ENCODE measurements around the gene ZFAND2A.
"Not testable (repeated sequence)": the region's sequence is repeated elsewhere in the genome, so short reads cannot be mapped to it uniquely, and the experiment has no call there.

The ZFAND2A gene

DNA sequence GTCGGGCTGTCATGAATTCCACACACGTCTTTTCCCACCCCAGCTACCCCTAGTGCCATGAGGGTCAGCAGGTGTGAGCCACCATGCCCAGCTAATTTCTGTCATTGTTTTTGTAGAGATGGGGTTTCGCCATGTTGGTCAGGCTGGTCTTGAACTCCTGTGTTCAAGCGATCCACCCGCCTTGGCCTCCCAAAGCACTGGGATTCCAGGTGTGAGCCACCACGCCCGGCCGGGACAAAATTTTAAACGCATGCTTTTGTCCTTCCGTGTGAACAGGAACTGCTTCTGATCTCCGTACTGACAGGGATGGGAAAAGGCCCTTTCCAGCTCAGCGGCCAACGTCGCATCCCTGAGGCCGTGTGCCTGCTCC, 15.6 kb upstream of the ZFAND2A start:
- no peak for DNase-seq (ENCODE audit: low read depth, low spot score)

DNA sequence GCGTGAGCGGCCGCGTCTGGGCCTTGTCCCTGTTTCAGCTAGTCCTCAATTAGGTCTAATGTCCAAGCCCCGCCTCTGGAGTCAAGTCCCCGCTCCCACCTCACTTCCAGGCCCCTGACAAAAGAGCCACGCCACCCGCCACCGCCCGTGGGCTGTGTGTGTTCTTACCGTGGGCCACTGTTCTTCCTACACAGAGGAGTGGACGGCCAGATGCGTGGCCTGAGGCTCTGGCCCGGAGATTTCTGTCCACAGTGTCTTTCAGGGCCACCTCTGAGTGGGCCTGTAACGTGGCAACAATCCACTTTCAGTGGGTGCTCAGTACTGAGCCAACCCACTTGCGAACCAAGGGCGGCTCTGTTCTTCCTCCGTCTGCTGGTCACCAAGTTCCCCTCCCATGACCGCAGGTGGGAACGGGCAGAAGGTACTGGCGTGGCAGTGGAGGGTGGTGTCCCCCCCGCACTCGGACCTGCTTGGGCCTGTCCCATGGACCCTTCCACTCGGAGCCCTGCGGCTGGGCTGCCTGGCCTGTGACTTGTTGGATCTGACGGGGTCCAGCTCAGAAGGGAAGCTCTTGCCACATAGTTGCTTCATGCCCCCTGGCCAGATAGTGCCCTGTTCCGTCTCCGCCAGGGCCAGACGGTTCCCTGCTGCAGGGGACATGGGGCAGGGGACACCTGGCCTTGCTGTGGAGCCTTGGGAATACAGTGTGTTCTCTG, 15.0 kb upstream of the ZFAND2A start:
- DNase-seq (ENCODE audit: low read depth, low spot score) = no peak

DNA sequence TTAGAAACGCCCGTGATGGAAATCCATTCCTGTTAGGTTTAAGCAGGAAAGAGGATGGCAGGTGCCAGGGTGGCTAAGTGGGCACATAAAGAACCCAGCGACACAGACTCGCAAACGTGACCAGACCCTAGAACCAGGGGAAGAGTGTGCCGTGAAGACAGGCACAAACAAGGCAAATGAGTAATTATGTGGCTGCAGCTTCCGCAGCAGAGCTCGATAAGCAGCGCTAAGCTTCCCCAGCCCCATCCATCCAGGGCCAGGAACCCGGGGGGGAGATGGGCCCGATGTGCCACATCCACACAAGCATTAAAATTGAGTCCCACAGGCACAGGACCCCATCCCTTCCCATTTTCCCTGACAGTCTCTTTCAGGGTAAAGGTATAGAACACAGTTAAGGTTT, 14.0 kb upstream of the ZFAND2A start:
- DNase-seq (ENCODE audit: low read depth, low spot score) = no peak

DNA sequence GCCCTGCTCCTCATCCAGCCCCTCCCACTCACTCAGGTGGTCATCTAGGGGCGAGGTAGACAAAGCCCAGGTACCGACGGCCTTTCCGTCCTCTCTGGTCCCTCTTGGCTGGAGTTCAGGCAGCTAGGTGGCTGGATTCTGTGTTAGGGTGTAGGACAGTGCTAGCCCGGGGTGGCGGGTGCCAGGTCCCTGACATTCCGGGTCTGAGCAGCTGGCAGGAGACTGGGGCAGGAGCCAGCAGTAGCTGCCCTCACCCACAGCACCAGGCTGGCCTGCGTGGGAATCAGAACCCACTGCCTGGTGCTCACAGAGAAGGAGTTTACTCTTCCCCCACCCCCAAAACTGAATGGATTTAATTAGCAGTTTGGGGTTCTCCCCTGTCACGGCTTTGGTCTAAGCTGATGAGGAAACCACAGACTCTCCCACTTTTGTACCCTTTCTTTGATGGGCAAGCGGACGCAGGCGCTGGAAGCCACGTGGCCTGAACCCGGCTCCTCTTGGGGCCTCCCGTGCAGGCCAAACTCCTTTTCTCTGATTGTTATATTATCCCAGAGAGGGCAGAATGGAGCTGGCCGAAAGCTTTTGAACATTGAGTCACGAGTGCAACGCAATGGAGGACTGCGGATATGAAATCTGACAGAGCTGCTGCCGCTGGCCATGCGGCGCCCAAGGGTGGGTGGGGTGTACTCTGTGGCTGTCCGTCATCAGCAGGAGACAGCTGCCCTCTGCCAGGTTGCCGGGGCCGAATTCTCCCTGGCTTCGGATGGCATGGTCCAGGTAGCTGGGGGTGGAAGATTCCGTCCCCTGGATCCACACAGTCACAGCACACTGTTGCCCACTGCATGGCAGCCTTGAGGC, 12.9 kb upstream of the ZFAND2A start:
- DNase-seq (ENCODE audit: low read depth, low spot score) = no peak

DNA sequence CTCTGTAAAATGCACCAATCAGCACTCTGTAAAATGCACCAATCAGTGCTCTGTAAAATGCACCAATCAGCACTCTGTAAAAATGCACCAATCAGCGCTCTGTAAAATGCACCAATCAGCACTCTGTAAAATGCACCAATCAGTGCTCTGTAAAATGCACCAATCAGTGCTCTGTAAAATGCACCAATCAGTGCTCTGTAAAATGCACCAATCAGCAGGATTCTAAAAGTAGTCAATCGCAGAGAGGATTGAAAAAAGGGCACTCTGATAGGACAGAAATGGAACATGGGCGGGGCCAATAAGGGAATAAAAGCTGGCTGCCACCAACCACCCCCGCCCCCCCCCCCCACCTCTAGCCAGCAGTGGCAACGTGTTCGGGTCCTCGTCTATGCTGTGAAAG, 11.5 kb upstream of the ZFAND2A start:
- not testable (repeated sequence) for DNase-seq (ENCODE audit: low read depth, low spot score)

DNA sequence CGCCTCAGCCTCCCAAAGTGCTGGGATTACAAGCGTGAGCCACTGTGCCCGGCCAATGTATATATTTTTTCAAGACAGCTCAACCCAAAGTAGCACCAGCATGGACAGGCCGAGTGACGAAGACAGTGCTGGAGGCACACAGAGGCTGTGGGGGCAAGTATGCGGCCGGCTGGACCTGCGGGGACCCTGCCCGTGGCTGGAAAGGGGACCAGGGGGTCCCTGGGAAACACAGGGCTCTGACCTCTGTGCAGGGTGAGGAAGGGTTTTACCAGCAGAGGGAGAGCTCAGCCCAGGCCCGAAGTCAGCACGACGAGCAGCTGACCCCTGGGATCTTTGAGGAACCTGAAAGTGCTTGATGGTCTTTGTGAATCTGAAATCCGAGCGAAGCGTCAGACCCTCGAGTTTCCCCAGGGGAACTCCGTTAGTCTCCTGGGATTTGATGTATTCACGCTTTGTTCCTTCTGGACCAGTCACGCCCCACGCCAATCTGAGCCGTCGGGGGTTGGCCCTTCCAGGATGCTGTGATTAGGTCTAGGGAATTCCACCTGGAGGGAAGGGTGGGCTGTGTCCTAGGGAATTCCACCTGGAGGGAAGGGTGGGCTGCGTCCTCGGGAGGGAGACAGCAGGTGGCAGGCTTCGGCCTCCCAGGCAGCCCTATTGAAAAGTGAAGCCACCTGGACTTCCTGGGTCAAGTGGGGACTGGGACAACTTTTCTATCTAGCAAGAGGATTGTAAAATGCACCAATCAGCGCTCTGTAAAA, 10.9 kb upstream of the ZFAND2A start:
- no peak for DNase-seq (ENCODE audit: low read depth, low spot score)

DNA sequence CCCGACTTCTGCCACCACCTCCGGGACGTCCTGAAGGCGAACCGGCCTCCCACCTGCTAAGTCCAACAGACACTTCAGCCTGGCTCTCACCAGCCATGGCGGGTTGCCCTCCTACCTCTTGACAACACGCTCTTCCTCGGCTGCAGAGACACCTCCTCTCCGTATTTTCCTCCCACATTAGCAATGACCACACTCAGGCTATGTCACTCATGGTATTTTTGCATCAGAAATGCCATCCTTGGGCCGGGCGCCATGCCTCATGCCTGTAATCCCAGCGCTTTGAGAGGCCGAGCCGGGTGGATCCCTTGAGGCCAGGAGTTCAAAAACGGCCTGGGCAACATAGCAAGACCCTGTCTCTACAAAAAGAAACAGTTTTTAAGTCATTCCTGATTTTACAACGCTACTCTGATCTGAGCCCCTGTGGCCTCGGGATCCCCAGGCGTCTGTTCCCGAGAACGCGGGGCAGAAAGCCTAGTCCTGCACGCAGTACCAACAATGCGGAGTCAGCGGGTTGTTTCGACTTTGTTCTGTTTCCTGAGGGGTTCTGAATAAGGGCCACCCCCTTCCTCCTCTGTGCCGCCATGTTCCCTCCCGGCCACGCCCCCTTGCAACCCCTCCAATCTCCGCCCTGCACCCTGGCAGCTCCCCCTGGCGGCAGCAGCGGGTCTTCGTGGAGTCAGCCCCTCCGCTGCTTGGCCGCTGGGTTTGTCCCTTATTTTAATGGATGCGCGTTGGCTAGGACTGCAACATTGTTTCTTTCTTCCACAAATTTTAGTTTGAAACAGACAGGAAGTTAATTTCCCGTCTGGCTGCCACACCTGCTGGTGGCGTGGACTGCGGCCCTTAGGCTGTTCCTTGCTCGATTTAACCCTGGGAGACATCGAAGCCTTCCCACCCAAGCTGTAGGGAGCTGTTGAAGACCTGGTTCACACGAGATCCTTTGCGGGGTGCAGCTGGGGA, 9.7 kb upstream of the ZFAND2A start:
- peak; percentile 56 for DNase-seq (ENCODE audit: low read depth, low spot score)

DNA sequence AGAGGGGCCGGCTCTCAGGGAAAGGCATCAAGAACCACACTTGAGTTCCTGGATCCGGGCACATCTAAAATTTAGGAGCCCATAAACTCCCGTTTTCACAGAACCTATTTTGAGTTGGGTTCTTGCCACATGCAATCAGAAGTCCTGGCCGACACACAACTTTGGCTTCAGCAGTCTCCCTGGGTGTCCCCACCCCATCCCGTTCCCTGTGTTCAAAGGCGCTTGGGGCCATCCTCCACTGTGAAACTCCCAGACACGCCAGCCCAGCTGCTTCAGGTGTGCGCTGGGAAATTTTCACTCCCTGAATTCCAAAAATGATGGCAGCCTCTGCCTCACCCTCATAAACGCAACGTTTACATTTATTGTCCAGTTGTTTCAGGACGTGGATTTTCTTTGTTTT, 8.4 kb upstream of the ZFAND2A start:
- no peak for DNase-seq (ENCODE audit: low read depth, low spot score)

DNA sequence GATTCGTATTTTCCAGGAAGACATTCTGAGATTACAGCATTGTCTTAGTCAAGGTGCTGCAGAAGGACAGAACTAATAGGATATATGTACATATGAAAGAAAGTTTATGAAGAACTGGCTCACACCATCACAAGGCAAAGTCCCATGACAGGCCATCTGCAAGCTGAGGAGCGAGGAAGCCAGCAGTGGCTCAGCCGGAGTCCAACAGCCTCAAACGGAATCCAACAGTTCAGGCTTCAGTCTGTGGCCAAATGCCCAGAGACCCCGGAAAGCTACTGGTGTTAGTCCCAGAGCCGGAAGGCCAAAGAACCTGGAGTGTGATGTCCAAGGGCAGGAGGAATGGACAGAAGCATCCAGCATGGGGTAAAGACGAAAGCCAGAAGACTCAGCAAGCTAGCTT, 4.4 kb upstream of the ZFAND2A start:
- no peak for DNase-seq (ENCODE audit: low read depth, low spot score)

DNA sequence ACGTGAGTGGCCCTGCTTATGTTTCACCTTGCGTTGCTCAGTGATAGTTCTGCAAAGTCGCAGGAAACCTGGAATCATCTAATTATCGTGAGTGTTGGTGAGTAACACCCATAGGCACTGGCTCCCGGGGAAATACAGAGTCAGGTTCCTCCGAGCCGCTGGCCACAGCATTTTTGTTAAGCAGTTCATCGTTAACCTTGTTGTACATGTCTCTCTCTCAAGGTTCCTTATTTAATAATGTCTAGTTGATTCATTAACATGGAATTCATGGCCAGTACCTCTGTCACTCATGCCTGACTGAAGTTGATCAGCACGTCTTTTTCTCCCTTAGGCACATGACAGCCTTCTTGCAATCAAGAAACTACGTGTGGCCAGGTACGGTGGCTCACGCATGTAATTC, 3.1 kb upstream of the ZFAND2A start:
- no peak for DNase-seq (ENCODE audit: low read depth, low spot score)

DNA sequence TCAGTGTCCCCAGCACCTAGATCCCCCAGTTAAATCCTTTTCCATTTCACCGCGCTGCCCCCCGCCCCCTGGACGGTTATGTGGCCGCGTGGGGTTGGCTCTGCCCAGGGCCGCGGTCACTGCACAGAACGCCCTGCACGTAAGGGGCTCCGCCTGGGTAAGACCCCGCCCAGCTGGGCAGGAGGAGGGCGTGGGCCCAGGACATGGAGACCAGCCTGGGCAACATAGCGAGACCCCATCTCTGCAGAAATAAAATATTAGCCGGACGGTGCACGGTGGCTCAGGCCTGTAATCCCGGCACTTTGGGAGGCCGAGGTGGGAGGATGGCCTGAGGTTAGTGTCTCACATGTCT, 650 bp upstream of the ZFAND2A start:
- DNase-seq (ENCODE audit: low read depth, low spot score) = no peak

DNA sequence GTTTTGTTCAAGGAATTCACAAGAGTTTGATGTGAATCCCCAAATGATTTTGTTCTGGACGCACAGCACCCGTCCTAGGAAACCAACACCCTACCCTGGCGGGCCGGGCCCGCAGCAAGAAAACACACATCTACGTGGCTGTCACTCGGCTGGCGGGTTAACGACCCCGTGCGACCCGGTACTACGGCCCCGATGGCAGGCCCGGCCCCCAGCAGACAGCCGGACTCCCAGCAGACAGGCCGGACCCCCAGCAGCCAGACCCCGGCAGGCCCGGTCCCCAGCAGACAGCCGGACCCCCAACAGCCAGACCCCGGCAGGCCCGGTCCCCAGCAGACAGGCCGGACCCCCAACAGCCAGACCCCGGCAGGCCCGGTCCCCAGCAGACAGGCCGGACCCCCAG, 765 bp downstream of the ZFAND2A start:
- not testable (repeated sequence) for DNase-seq (ENCODE audit: low read depth, low spot score)

DNA sequence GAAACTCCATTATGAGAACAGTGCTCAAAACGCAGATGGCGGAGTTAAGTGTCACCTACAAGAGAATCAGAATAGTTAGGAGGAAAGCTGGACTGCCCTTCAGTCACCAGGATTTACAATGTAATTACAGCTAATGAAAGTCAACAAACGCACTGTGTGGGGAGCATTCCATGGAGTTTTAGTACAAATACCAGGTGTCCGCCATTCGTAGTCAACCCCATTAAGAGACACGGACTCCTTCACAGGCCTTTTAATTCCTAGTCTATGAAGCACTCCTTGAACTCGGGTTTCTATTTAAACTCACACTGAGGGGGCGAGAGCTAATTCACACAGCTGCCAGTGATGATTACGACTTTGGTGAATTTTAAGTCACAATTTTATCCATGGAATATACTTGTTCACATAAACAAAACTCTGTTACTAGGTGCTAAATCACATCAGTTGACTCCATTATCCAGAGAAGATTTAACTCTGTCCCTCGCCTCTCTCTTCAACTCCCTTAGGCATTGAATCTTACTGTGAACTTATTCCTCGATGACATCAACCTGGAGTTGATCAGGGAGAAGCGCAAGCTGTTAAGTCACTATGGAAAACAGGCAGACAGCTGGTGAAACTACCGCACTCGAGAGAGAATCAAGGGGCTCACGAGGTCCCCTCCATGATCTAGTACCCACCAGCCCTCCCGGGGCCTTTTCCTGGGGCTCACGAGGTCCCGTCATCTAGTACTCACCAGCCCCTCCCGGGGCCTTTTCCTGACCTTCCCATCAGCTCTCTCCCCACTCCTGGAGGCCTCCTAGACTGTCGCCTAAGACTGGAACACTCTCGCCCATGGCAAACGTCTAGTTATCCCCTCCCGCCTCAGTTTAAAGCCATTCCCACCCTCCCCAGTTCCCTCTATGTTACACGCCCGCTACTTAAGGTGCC, 1.5 kb downstream of the ZFAND2A start:
- no peak for DNase-seq (ENCODE audit: low read depth, low spot score)

DNA sequence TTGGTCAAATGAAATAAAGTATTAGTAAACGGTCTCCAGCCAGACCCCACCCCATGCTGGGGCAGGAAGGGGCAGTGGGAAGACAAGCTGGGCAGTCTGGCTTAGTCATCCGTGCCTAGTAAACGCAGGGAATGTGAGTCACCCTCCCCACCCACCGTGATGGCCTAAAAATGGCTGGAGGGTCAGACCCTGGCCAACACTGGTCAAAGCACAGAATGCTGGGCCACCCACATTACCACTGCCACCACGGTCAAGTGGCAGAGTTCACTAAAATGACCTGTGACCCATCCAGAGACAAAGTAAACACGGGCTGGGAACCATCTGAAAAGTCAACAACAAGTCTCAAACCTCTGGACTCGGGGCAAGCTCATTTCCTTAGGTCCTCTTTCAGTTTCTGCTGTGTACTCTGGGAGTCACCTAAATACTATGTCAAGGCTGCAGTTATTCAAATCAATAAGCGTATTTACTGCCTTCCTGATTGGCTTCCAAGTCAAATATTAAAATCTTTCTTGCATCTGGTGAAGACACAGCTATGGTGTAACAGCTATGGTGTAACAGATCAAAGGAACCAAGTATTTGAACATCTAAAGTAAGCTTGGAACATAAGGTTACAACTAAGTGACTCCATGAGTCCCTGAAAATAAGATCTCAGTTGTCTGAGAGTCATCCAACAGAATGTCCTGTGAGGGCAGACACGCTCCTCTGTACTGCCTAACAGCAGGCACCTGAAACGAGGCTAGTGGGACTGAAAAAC, 3.0 kb downstream of the ZFAND2A start:
- no peak for DNase-seq (ENCODE audit: low read depth, low spot score)

DNA sequence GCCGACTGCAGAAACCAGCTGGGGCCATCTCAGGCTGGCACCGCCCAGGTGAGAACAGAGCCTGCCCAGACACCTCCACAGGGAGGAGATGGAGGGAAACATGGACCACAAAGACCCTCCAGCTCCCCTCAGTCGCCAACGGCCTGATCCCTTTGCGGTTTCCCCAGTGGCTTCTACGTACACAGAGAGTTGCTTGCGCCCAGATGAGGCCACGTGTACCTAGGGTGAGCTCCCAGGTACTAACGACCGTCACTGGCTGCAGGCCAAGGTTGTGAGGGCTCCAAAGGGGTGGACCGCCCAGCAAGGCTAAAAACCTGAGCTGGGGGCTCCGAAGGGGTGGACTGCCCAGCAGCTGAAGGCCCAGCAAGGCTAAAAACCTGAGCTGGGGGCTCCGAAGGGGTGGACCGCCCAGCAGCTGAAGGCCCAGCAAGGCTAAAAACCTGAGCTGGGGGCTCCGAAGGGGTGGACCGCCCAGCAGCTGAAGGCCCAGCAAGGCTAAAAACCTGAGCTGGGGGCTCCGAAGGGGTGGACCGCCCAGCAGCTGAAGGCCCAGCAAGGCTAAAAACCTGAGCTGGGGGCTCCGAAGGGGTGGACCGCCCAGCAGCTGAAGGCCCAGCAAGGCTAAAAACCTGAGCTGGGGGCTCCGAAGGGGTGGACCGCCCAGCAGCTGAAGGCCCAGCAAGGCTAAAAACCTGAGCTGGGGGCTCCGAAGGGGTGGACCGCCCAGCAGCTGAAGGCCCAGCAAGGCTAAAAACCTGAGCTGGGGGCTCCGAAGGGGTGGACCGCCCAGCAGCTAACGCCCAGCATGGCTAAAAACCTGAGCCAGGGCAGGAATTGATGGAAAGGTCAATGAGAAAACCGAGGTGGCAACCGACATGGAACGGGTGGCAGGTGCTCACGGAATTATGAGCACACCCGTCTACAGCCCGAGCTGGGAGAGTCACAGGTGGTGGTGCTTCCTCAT, 3.9 kb downstream of the ZFAND2A start:
- not testable (repeated sequence) for DNase-seq (ENCODE audit: low read depth, low spot score)

DNA sequence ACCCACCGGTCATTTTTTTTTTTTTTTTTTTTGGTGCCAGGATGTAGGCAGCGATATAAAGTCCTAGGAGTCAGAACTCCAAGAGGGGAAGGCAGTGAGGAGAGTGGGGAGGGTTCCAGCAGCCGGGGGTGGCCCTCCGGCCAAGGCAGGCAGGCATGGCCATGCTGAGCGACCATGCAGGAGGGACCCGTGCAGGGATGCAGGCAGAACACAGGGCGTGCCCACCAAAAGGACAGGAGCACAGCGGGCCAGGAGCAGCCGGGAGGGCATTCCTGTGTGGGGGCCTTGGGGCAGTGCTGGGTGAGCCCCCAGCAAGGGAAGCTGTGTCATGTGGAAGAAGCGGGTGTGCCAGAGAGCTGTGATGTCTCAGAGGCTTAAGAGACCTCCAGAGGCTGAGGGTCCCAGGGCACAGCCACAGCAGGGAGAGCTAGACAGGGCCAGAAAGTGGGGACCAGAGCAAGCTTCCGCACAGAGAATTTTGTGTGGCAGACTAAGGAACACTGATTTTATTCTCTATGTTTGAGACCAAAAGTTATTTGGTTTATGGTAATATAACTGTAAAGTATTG, 5.7 kb downstream of the ZFAND2A start:
- no peak for DNase-seq (ENCODE audit: low read depth, low spot score)

DNA sequence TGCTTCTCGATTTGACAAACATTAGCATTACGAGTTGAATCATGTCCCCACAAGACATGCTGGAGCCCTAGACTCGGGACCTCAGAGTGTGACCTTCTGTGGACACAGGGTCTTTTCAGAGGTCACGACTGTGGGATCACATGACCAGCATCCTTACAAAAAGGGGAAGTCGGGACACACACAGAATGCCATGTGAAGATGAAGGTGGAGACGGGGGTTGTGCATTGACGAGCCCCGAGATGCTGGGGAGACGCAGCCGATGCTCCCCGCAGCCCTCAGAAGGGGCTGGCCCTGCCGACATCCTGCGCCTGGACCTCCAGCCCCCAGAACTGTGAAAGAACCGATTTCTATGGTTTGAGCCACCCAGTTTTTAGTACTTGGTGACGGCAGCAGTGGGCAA, 7.5 kb downstream of the ZFAND2A start:
- no peak for DNase-seq (ENCODE audit: low read depth, low spot score)

All from activated naive CD8-positive, alpha-beta T cell treated with anti-CD3 and anti-CD28 coated beads, Interleukin-2, amount 50 U/mL, for 16 hours (primary cell).